ENCODE measurements around the gene FNIP1.

- TF ChIP-seq EZH2 (IDR thresholded peaks at IDR 0.05) (no peak), CTCF (IDR thresholded peaks at IDR 0.05 in 2 of 3, conservative IDR thresholded peaks at IDR 0.05 in 1 of 3; ENCODE audit: borderline replicate concordance in 1 of 3, insufficient read depth in 1 of 3, low read depth in 2 of 3, low read length in 2 of 3) (no peak), ZBTB33 (IDR thresholded peaks at IDR 0.05; ENCODE audit: extremely low read depth, insufficient replicate concordance, low read length) (no peak), CEBPB (IDR thresholded peaks at IDR 0.05; ENCODE audit: low read depth) (no peak), RAD21 (IDR thresholded peaks at IDR 0.05; ENCODE audit: low read depth) (no peak), EZH2phosphoT487 (IDR thresholded peaks at IDR 0.05; ENCODE audit: borderline replicate concordance) (no peak), REST (IDR thresholded peaks at IDR 0.05; ENCODE audit: low read depth) (no peak), SIN3A (IDR thresholded peaks at IDR 0.05; ENCODE audit: low read depth) (no peak), POLR2A (IDR thresholded peaks at IDR 0.05; ENCODE audit: borderline replicate concordance, extremely low read depth, insufficient read depth, insufficient read length) (no peak)
Measured at GRCh38 chr5:131786036-131786435, 10.8 kb downstream of the FNIP1 start.

All from HCT116 (cell line).